Suppressor macrophage treated with lipopolysaccharide for 1 hour (primary cell): ENCODE measurements around the gene CCRL2.
"Not testable (repeated sequence)": the region's sequence is repeated elsewhere in the genome, so short reads cannot be mapped to it uniquely, and the experiment has no call there.

ENCODE experiments used
- DNase-seq, 3 donors: peaks; one replicate each; pipeline ENCODE4 v3.0.0-alpha.2; 2020 to 2022

CCRL2 gene

GRCh38 chr3:46380471-46381221 lies 26.4 kb upstream of the CCRL2 start:
- peak; percentile 67 to 81 (median 68) for DNase-seq

- DNase-seq = no peak
Measured at GRCh38 chr3:46381625-46382024, 25.4 kb upstream of the CCRL2 start.

- peak in 2 of 3 donors; percentile 26 to 41 for DNase-seq
Measured at GRCh38 chr3:46383211-46383950, 23.7 kb upstream of the CCRL2 start.

- no peak for DNase-seq
Measured at GRCh38 chr3:46383951-46384330, 23.1 kb upstream of the CCRL2 start.

- DNase-seq = peak; percentile 87 to 92 (median 88)
Measured at GRCh38 chr3:46386205-46386604, 20.9 kb upstream of the CCRL2 start.

- DNase-seq = peak in 2 of 3 donors; percentile 24 to 55
Measured at GRCh38 chr3:46388847-46389246, 18.2 kb upstream of the CCRL2 start.

- DNase-seq = no peak
Measured at GRCh38 chr3:46389306-46389705, 17.8 kb upstream of the CCRL2 start.

GRCh38 chr3:46391526-46391925 lies 15.5 kb upstream of the CCRL2 start:
- DNase-seq = not testable (repeated sequence)

- no peak for DNase-seq
Measured at GRCh38 chr3:46393011-46393410, 14.0 kb upstream of the CCRL2 start.

GRCh38 chr3:46393554-46394434 lies 13.3 kb upstream of the CCRL2 start:
- peak; percentile 52 to 80 (median 54) for DNase-seq

- DNase-seq = peak; percentile 90 to 98 (median 94)
Measured at GRCh38 chr3:46395210-46395661, 11.8 kb upstream of the CCRL2 start.

- DNase-seq = peak; percentile 92 to 99 (median 96)
Measured at GRCh38 chr3:46395766-46396530, 11.1 kb upstream of the CCRL2 start.

GRCh38 chr3:46397111-46397510 lies 9.9 kb upstream of the CCRL2 start:
- DNase-seq = no peak

- DNase-seq = no peak
Measured at GRCh38 chr3:46398186-46398955, 8.7 kb upstream of the CCRL2 start.

GRCh38 chr3:46399098-46399497 lies 8.0 kb upstream of the CCRL2 start:
- peak in 1 of 3 donors; percentile 48 for DNase-seq

GRCh38 chr3:46399557-46399956 lies 7.5 kb upstream of the CCRL2 start:
- peak; percentile 74 to 90 (median 83) for DNase-seq

GRCh38 chr3:46400000-46400734 lies 6.9 kb upstream of the CCRL2 start:
- DNase-seq = peak; percentile 73 to 84 (median 79)

- no peak for DNase-seq
Measured at GRCh38 chr3:46400846-46401245, 6.2 kb upstream of the CCRL2 start.

- no peak for DNase-seq
Measured at GRCh38 chr3:46401579-46401978, 5.5 kb upstream of the CCRL2 start.

GRCh38 chr3:46402902-46403301 lies 4.2 kb upstream of the CCRL2 start:
- DNase-seq = not testable (repeated sequence)
